ENCODE measurements around the gene ATL1.
"Not testable (repeated sequence)": the region's sequence is repeated elsewhere in the genome, so short reads cannot be mapped to it uniquely, and the experiment has no call there.

Gene ATL1

DNA sequence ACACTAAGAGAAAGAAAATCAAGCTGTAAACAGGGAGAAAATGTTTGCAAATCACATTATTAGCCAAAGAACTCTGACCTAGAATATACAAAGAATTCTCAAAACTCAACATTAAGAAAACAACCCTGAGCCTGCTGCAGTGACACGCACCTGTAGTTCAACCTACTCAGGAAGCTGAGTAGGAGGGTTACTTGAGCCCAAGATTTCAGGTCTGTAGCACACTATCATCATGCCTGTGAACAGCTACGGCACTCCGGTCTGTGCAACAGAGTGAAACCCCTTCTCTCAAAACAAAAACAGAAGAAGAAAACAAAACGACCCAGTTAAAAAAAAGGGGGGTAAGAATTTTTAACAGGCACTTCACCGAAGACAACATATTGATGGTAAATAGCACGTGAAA is 87.3 kb downstream of the ATL1 start:
- Mint-ChIP-seq H3K4me1 (peaks cover 5% of the 10 kb centered on the region), H3K9me3 (no peaks in the 10 kb centered on the region), H3K27me3 (no peaks in the 10 kb centered on the region), H3K27ac (no peak overlapping the region), H3K4me3 (no peak overlapping the region)
- no peak for ATAC-seq
- no peak for DNase-seq

- no peak overlapping the region for H3K27ac Mint-ChIP-seq
- no peaks in the 10 kb centered on the region for H3K9me3 Mint-ChIP-seq
- ATAC-seq (no peak), DNase-seq (no peak)
- peaks cover 5% of the 10 kb centered on the region for H3K4me1 Mint-ChIP-seq
- no peak overlapping the region for H3K4me3 Mint-ChIP-seq
- H3K27me3 Mint-ChIP-seq: no peaks in the 10 kb centered on the region
Measured at GRCh38 chr14:50647753-50648152, 87.8 kb downstream of the ATL1 start.

DNA sequence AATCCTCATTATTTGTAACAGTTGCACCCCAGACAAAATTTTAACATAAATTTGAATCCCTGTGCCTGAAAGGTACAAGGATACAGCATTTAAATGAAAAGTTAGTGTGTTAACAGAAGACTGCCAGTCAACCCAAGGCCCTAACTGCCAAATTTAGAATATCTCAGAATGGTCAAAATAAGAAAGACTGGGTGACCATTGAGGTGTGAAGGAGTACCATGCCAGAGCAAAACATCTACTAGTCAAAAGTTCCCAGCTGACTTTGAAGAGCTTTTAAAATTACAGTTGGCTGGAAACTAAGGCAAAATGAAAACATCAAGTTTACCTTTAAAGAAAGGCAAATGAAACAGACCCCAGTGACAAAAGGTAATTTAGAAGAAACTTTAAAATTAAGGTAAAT is 89.7 kb downstream of the ATL1 start:
- Mint-ChIP-seq H3K27me3 (no peaks in the 10 kb centered on the region), H3K4me3 (no peak overlapping the region), H3K27ac (no peak overlapping the region), H3K4me1 (peaks cover 5% of the 10 kb centered on the region), H3K9me3 (no peaks in the 10 kb centered on the region)
- no peak for ATAC-seq
- DNase-seq: no peak

- Mint-ChIP-seq H3K27ac (no peak overlapping the region), H3K27me3 (no peaks in the 10 kb centered on the region), H3K4me1 (no peaks in the 10 kb centered on the region), H3K4me3 (no peak overlapping the region), H3K9me3 (no peaks in the 10 kb centered on the region)
- no peak for ATAC-seq
- DNase-seq: no peak
Measured at GRCh38 chr14:50656776-50657175, 96.8 kb downstream of the ATL1 start.

DNA sequence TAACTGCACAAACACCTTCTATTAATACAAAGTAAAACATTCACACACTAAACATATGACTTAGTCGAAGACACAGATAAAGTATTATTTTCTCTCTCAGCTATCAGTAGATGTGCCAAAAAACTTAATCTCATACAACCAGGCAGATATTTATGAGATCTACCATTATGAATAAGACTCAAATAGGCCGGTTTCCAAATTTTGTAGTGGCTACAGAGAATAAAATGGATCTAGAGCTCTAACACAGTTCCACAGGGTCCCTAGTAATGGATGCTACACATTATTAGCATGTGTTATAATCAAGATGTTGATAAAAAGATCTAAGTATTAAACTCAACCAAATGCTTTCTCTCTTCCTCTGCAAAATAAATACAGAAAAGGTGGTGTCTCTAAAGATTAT is 97.8 kb downstream of the ATL1 start:
- DNase-seq (no peak), ATAC-seq (no peak)
- Mint-ChIP-seq H3K4me1 (no peaks in the 10 kb centered on the region), H3K27me3 (no peaks in the 10 kb centered on the region), H3K4me3 (no peak overlapping the region), H3K9me3 (no peaks in the 10 kb centered on the region), H3K27ac (no peak overlapping the region)

DNA sequence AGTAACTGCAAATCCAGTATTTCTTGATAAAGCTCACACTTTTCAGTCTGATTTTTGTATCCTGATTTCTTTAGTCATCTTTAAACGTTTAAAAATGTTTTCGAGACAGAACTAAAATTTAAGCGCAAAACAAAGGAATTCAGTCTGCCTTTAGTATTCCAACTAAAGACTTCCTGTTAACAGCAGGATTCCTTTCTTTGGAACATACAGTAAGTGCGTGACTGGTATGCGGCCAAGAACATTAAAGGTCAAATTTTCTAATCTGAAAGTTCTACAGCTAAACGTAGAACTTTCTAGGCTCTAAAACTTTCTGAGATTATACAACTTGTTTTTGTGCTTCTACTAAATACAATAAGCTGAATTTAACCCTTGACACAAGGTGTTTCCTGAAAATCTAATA is 98.3 kb downstream of the ATL1 start:
- no peak overlapping the region for H3K4me3 Mint-ChIP-seq
- H3K4me1 Mint-ChIP-seq: no peaks in the 10 kb centered on the region
- H3K27ac Mint-ChIP-seq: no peak overlapping the region
- DNase-seq (no peak), ATAC-seq (no peak)
- H3K9me3 Mint-ChIP-seq: no peaks in the 10 kb centered on the region
- no peaks in the 10 kb centered on the region for H3K27me3 Mint-ChIP-seq

GRCh38 chr14:50659327-50659974 is 99.5 kb downstream of the ATL1 start:
- no peak for ATAC-seq
- no peak for DNase-seq
- no peaks in the 10 kb centered on the region for H3K27me3 Mint-ChIP-seq
- no peaks in the 10 kb centered on the region for H3K9me3 Mint-ChIP-seq
- no peaks in the 10 kb centered on the region for H3K4me1 Mint-ChIP-seq
- H3K27ac Mint-ChIP-seq: no peak overlapping the region
- no peak overlapping the region for H3K4me3 Mint-ChIP-seq

DNA sequence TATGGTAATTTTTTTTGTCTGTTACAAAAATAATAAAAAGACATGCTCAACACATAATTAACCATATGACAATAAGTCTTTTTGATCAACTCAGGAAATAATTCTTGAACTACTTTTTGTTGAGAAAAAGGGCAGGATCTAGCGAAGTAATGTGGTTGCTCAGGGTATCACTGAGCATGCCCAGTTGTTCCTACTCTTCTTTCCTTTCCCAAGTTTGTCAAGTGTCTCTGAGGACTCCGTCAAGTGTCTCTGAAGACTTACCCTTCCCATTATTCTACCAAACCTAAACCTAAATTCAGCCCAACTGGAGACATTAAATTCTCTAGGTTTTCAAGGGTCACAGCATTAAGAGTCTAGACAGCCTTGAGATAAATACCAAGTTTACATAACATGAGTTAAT is 104.6 kb downstream of the ATL1 start:
- H3K9me3 Mint-ChIP-seq, DNase-seq, ATAC-seq, H3K27me3 Mint-ChIP-seq, H3K4me3 Mint-ChIP-seq, H3K27ac Mint-ChIP-seq, H3K4me1 Mint-ChIP-seq: not testable (repeated sequence)

- not testable (repeated sequence) for DNase-seq, H3K27me3 Mint-ChIP-seq, ATAC-seq, H3K9me3 Mint-ChIP-seq, H3K4me1 Mint-ChIP-seq, H3K27ac Mint-ChIP-seq, H3K4me3 Mint-ChIP-seq
Measured at GRCh38 chr14:50665300-50665699, 105.4 kb downstream of the ATL1 start.

- DNase-seq (no peak), ATAC-seq (no peak)
- H3K9me3 Mint-ChIP-seq: no peaks in the 10 kb centered on the region
- H3K27ac Mint-ChIP-seq: peak overlapping the region in 1 of 2 donors; percentile 95
- no peaks in the 10 kb centered on the region for H3K27me3 Mint-ChIP-seq
- peaks cover 9% of the 10 kb centered on the region for H3K4me1 Mint-ChIP-seq
- H3K4me3 Mint-ChIP-seq: no peak overlapping the region
Measured at GRCh38 chr14:50666772-50667683, 107.1 kb downstream of the ATL1 start.

GRCh38 chr14:50667684-50667995 is 107.7 kb downstream of the ATL1 start:
- H3K27me3 Mint-ChIP-seq: no peaks in the 10 kb centered on the region
- peaks cover 9% of the 10 kb centered on the region for H3K4me1 Mint-ChIP-seq
- no peak for DNase-seq
- H3K27ac Mint-ChIP-seq: peak overlapping the region in 1 of 2 donors; percentile 95
- no peaks in the 10 kb centered on the region for H3K9me3 Mint-ChIP-seq
- ATAC-seq: peak; percentile 71
- H3K4me3 Mint-ChIP-seq: no peak overlapping the region

- H3K9me3 Mint-ChIP-seq: no peaks in the 10 kb centered on the region
- peak; percentile 83 for ATAC-seq
- H3K4me1 Mint-ChIP-seq: peaks cover 9% of the 10 kb centered on the region
- H3K4me3 Mint-ChIP-seq: no peak within 1 kb of the TSS
- H3K27ac Mint-ChIP-seq: peak within 1 kb of the TSS in 1 of 2 donors; percentile 95
- H3K27me3 Mint-ChIP-seq: no peaks in the 10 kb centered on the region
- peak; percentile 63 to 65 for DNase-seq
Measured at GRCh38 chr14:50667996-50668825, 108.3 kb downstream of the ATL1 start, which contains the start of gene SAV1. SAV1 (minus strand) TSS chr14:50668306; CDS start chr14:50667967, 339 bp downstream.

DNA sequence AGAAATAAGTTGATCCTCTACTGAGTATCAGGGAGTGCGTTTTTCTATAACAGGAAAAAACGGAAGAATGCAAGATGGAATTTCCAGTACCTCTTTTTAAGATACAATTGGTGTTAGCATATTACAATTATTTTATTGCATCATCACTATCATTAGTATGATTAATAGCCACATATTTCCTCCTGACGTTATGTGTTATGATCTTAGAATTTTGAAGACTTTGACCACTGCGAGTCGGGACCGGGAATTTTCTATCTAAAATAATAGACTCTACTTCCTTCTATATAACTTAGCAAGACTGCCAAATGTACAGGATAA is 108.8 kb downstream of the ATL1 start:
- DNase-seq: no peak
- Mint-ChIP-seq H3K4me3 (no peak overlapping the region), H3K9me3 (no peaks in the 10 kb centered on the region)

DNA sequence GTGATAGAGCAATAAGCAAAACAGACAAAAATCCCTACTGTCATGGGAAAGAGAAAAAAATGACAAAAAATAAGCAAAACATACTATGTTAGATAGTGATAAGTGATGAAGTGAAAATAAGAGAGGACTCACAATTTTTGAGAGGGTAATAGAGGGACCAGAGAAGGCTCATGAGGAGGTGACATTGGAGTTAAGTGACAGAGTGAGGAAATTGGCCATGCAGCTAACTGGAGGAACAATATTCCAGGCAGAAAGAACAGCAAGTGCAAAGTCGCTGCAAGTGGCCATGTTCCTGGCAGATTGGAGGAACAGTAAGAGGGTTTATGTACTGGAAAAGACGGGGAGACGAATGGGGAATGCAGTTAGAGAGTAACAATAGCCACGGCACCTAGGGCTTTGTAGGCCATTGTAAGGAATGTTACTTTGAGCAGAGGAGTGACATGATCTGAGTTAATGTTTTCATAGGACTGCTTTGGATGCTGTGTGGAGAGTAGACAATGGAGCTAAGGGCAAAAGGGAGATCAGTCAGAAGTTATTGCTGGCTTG is 109.6 kb downstream of the ATL1 start:
- no peaks in the 10 kb centered on the region for H3K9me3 Mint-ChIP-seq
- no peak for DNase-seq
- H3K27ac Mint-ChIP-seq: no peak overlapping the region
- no peaks in the 10 kb centered on the region for H3K27me3 Mint-ChIP-seq
- H3K4me3 Mint-ChIP-seq: no peak overlapping the region
- peaks cover 9% of the 10 kb centered on the region for H3K4me1 Mint-ChIP-seq
- no peak for ATAC-seq

More for the DNA sequence above, 108.8 kb downstream of the ATL1 start:
- peaks cover 9% of the 10 kb centered on the region for H3K4me1 Mint-ChIP-seq
- no peak overlapping the region for H3K27ac Mint-ChIP-seq
- ATAC-seq: no peak
- no peaks in the 10 kb centered on the region for H3K27me3 Mint-ChIP-seq

GRCh38 chr14:50670196-50670865 is 110.4 kb downstream of the ATL1 start:
- DNase-seq (no peak), ATAC-seq (no peak)
- H3K9me3 Mint-ChIP-seq: no peaks in the 10 kb centered on the region
- no peak overlapping the region for H3K4me3 Mint-ChIP-seq
- H3K27ac Mint-ChIP-seq: no peak overlapping the region
- no peaks in the 10 kb centered on the region for H3K27me3 Mint-ChIP-seq
- peaks cover 9% of the 10 kb centered on the region for H3K4me1 Mint-ChIP-seq

All from stimulated activated naive CD8-positive, alpha-beta T cell treated with anti-CD3 and anti-CD28 coated beads, Interleukin-15, amount 100 ng/mL, for 72 hours (primary cell).